Measurements from ENCODE around the gene GGT5. TPM values are rescaled to one million over a fixed set of nuclear protein-coding genes. Genes with fewer than 3 reads are reported as not detected.
"Not testable (repeated sequence)": the region's sequence is repeated elsewhere in the genome, so short reads cannot be mapped to it uniquely, and the experiment has no call there.

GGT5 gene
- total and polyA plus RNA-seq, 10 donors, result 9.5 to 47.2 (median 30.8) TPM

DNA sequence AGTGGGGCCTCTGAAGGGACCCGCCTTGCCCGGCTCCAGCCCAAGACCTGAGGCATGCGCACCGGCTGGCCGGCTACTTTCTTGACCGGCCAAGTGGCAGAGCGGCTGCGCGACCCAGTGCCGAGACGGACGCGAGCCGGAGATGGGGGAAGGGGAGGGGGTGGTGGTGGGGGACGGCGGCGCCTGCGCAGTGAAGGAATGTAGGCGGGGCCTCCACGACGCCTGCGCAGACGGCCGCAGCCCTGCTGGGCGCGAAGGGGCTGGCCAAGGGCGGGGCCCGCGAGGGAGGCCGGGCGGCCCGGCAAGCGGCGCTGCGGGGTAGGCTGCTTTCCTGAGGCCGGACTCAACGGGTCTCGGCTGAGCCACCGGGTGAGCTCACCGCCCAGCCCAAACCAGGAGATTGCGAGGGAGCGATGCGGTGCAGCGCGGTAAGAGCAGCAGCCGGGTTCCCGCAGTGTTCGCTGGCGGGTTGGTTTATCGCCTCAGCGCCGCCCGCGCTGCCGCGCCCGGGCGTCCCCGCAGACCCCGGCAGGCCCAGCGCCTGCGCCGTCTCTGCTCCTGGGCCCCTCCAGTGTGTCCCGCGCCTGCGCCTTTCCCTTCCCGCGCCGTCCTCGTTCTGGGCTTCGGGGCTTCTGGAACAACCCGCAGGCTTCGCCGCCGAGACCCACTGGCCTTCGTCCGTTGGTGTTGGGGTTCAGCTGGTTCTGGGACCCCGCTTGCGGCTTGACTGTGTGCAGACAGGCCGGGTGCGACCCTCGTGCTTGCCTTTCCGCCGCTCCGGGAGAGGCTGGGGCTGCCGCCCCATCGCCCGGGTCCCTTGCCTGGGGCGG is 25.9 kb upstream of the GGT5 start, which contains the start of gene SPECC1L:
Gene SPECC1L, plus strand, starts transcription at position 276 of the 830 bp plus-strand sequence. CDS start 31,401 bp downstream, outside the sequence.
- no peaks in the 10 kb centered on the region for H3K9me3 ChIP-seq
- intact Hi-C loops (cut with DNase I; ENCODE audit: low total_unique reads), result no loop called here
- DNase-seq, result peak; percentile 98

DNA sequence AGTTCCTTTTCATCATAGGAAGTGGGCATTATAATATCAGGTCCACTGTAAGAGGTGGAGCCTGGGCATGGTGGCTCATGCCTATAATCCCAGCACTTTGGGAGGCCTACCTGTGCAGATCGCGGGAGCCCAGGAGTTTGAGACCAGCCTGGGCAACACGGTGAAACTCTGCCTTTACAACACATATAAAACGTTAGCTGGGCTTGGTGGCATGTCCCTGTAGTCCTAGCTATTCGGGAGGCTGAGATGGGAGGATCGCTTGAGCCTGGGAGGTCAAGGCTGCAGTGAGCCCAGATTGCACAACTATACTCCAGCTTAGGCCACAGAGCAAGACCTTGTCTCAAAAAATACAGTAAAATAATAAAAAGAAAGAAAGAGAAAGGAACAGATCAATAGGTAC is 21.6 kb upstream of the GGT5 start:
- Histone ChIP-seq H3K4me1 (peaks cover under 1 to 23% (median 16%) of the 10 kb centered on the region in 6 donors), H3K27ac (peak overlapping the region in 1 of 8 donors; percentile 40)
- H3K36me3 ChIP-seq; intact Hi-C loops (cut with DNase I; ENCODE audit: low total_unique reads); H3K27me3 ChIP-seq (replicated peaks in 1 of 7); H3K4me3 ChIP-seq; H3K9me3 ChIP-seq; DNase-seq: not testable (repeated sequence)
- WGBS, 5 donors, result 86 to 94% (median 91%) methylated on average over 6 of the region's 6 CpGs

More for the DNA sequence above, 25.9 kb upstream of the GGT5 start, which contains the start of gene SPECC1L:
- TF ChIP-seq POLR2AphosphoS5 (IDR thresholded peaks at IDR 0.05) (peak; percentile 95 to 99 (median 95)), POLR2A (IDR thresholded peaks at IDR 0.05) (peak in 2 of 3 donors; percentile 56 to 91)
- TF ChIP-seq, protein P1, sequence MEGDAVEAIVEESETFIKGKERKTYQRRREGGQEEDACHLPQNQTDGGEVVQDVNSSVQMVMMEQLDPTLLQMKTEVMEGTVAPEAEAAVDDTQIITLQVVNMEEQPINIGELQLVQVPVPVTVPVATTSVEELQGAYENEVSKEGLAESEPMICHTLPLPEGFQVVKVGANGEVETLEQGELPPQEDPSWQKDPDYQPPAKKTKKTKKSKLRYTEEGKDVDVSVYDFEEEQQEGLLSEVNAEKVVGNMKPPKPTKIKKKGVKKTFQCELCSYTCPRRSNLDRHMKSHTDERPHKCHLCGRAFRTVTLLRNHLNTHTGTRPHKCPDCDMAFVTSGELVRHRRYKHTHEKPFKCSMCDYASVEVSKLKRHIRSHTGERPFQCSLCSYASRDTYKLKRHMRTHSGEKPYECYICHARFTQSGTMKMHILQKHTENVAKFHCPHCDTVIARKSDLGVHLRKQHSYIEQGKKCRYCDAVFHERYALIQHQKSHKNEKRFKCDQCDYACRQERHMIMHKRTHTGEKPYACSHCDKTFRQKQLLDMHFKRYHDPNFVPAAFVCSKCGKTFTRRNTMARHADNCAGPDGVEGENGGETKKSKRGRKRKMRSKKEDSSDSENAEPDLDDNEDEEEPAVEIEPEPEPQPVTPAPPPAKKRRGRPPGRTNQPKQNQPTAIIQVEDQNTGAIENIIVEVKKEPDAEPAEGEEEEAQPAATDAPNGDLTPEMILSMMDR (IDR thresholded peaks at IDR 0.05 in 8 of 11, conservative IDR thresholded peaks at IDR 0.05 in 3 of 11), result peak in 7 of 11 experiments; percentile 19 to 67 (median 55)
- Histone ChIP-seq H3K36me3 (no peaks in the 10 kb centered on the region), H3K4me1 (peaks cover 14 to 50% (median 46%) of the 10 kb centered on the region in 6 donors), H3K27me3 (replicated peaks in 1 of 7) (no peaks in the 10 kb centered on the region), H3K4me3 (peak within 1 kb of the TSS; percentile 72 to 92 (median 83)), H3K27ac (peak within 1 kb of the TSS; percentile 87 to 98 (median 96))
- WGBS, 5 donors, result 0 to 1% (median 0%) methylated on average over 2 to 89 of the region's 89 CpGs

DNA sequence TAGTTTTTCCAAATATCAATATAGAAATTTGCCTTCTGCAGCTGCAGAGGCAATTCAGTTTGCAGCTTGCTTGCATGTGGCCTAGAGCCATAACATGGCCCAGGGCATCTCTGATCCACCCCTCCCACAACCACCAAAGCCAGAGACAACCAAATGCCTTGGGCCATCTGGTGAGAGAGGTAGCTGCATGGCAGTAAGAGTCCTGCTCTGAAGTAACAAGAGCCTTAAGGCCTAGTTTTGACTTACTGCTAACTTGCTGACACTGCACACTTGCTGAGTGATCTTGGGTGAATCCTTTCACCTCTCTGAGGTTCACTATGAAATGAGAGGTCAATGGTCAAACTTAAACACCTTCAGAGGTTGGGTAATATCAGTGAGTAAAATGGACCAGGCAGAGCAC is 20.9 kb upstream of the GGT5 start:
- intact Hi-C loops (cut with DNase I; ENCODE audit: low total_unique reads), result no loop called here
- DNase-seq, result no peak
- no peaks in the 10 kb centered on the region for H3K9me3 ChIP-seq
- H3K4me3 ChIP-seq, result no peak overlapping the region
- H3K36me3 ChIP-seq, result no peaks in the 10 kb centered on the region
- no peaks in the 10 kb centered on the region for H3K27me3 ChIP-seq (replicated peaks in 1 of 7)
- peaks cover 0 to 19% (median 12%) of the 10 kb centered on the region in 6 donors for H3K4me1 ChIP-seq
- peak overlapping the region in 1 of 8 donors; percentile 40 for H3K27ac ChIP-seq
- TF ChIP-seq POLR2A (IDR thresholded peaks at IDR 0.05) (no peak), POLR2AphosphoS5 (IDR thresholded peaks at IDR 0.05) (no peak)
- TF ChIP-seq, protein P1 (IDR thresholded peaks at IDR 0.05 in 8 of 11, conservative IDR thresholded peaks at IDR 0.05 in 3 of 11), result no peak

DNA sequence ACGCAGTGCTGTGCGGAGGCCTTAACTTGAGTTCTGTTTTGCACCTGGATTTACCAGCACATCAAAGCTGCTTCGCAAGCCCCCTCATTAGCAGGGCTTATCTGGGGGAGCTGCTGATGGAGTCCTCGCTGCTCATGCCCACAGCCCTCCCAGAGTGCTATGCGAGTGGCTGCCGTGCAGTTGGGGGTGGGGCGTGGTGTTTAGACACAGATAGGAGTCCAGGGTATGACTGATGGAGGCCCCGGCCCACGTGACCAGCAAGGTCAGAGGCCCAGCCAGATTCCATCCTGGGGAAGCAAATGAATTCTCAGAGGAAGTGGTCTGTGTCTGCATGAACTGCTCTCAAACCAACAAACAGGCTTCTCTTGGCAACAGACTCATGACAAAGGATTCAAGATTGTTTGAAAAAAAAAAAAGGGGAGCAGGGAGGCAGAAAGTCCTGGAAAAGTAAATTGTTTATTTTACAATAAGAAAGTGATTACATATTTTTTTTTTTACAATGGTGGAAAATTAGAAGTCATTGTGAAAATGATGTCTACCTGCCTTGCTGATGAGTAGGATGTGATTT is 19.5 kb upstream of the GGT5 start:
- WGBS, 5 donors, result 0 to 81% (median 77%) methylated on average over 1 to 4 of the region's 9 CpGs
- peaks cover 0 to 20% (median 9%) of the 10 kb centered on the region in 6 donors for H3K4me1 ChIP-seq
- H3K9me3 ChIP-seq; DNase-seq; H3K36me3 ChIP-seq; H3K4me3 ChIP-seq; H3K27me3 ChIP-seq (replicated peaks in 1 of 7); intact Hi-C loops (cut with DNase I; ENCODE audit: low total_unique reads): not testable (repeated sequence)
- H3K27ac ChIP-seq, result peak overlapping the region in 3 of 8 donors; percentile 21 to 40 (median 21)

DNA sequence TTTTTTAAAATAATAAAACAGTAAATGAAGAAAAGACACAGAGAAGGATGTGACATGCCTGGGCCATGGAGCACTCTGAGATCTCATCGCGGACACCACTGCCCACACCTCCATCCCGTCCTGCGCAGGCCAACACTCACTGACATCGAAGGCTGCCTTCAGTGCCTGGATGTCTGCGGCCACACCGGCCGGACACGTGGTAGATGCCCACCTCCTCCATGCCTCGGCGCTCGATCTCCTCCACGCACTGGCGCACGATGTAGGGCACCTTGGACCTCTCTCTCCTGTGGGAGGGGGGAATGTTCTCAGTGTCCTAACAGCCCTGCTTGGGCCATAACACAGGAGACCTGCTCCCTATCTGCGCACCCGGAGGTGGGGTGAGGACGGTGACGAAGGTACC is 18.6 kb upstream of the GGT5 start:
- H3K27ac ChIP-seq; H3K4me3 ChIP-seq; H3K27me3 ChIP-seq (replicated peaks in 1 of 7); DNase-seq; intact Hi-C loops (cut with DNase I; ENCODE audit: low total_unique reads); H3K36me3 ChIP-seq; H3K9me3 ChIP-seq: not testable (repeated sequence)
- H3K4me1 ChIP-seq, result peaks cover 0 to 22% (median 9%) of the 10 kb centered on the region in 6 donors
- 94 to 97% (median 96%) methylated on average over 15 to 19 of the region's 19 CpGs for WGBS, 5 donors

DNA sequence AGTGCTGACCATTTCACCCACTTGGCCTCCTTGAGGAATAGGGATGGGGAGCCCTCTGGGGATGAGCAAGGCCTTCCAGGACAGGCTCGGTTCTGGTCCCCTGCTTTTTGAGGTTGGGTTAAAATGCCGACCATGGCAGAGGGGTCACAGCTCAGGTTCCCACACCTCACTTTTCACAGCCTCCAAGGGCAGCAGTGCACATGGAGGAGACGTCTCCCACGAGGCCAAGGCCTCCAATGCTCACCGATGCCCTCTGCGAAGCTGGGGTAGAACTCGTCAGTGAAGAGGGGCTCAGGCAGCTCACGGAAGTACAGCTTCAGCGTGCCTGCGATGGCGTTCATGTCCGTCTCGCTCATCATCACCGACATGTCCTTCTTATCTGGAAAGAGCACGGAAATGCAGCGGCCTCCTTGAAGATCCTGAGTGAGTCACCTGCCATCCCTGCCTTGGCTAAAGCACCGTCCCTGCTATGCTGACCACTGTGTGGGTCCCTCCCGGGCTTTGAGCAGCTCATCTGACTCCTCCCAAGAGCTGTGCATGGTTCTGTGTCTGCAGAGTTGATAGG is 17.4 kb upstream of the GGT5 start:
- H3K36me3 ChIP-seq; H3K4me3 ChIP-seq; H3K9me3 ChIP-seq; H3K27me3 ChIP-seq (replicated peaks in 1 of 7); intact Hi-C loops (cut with DNase I; ENCODE audit: low total_unique reads); H3K27ac ChIP-seq; DNase-seq: not testable (repeated sequence)
- 89 to 95% (median 93%) methylated on average over 14 to 18 of the region's 18 CpGs for WGBS, 5 donors
- peaks cover 0 to 22% (median 9%) of the 10 kb centered on the region in 6 donors for H3K4me1 ChIP-seq

Measured in spleen (tissue), 11 donors.